ENCODE results near the gene RPS25.
"Not testable (repeated sequence)": the region's sequence is repeated elsewhere in the genome, so short reads cannot be mapped to it uniquely, and the experiment has no call there.

Gene RPS25

DNA sequence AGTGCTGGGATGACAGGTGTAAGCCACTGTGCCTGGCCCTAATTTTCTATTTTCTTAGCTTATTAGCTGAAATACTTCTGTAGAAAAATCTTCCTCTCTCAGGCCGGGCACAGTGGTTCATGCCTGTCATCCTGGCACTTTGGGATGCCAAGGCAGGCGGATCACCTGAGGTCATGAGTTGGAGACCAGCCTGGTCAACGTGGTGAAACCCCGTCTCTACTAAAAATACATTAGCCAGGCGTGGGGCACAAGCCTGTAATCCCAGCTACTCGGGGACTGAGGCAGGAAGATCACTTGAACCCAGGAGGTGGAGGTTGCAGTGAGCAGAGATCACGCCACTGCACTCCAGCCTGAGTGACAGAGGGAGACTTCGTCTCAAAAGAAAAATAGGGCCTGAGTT lies 33.8 kb downstream of the RPS25 start:
- not testable (repeated sequence) for H3K36me3 ChIP-seq (ENCODE audit: insufficient read depth, low read length); H3K27ac ChIP-seq (ENCODE audit: low read depth, low read length); H3K9me3 ChIP-seq (ENCODE audit: low read length); H3K4me3 ChIP-seq (ENCODE audit: low read depth in 1 of 2, low read length in 2 of 2); H3K27me3 ChIP-seq (ENCODE audit: control insufficient read depth in 1 of 2, insufficient read depth in 2 of 2, low read length in 2 of 2); H3K4me1 ChIP-seq (ENCODE audit: insufficient read depth, low read length); H3K9ac ChIP-seq (ENCODE audit: low read length)

DNA sequence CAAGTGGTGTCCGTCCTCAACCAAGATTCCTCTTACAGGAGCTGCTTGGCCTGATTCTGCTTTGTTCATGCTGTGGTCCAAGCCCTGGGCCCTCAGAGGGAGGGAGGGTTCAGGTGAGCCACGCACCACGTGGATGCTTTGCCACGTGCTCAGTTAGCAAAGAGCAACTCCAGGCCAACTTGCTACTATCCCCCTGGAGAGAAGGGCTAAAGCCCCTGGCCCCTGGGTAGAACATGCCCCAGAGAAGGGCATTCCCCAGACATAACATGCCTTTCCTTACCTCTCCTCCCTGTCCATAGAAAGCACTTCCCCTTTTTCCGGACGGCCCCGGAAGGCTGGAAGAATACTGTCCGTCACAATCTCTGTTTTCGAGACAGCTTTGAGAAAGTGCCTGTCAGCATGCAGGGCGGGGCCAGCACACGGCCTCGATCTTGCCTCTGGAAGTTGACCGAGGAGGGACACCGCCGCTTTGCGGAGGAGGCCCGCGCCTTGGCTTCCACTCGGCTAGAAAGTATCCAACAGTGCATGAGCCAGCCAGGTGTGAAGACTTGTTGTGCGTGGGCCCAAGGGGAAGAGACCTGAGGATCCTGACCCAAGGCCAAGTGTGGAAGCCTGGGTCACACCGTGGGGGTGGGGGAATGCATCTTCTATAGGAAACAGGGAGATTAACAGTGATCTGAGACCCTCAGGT lies 37.8 kb downstream of the RPS25 start:
- H3K4me3 ChIP-seq (ENCODE audit: low read depth in 1 of 2, low read length in 2 of 2), result no peak overlapping the region
- H3K4me1 ChIP-seq (ENCODE audit: insufficient read depth, low read length), result peaks cover 6% of the 10 kb centered on the region
- H3K27ac ChIP-seq (ENCODE audit: low read depth, low read length), result no peak overlapping the region
- no peaks in the 10 kb centered on the region for H3K9me3 ChIP-seq (ENCODE audit: low read length)
- H3K36me3 ChIP-seq (ENCODE audit: insufficient read depth, low read length), result no peaks in the 10 kb centered on the region
- no peak overlapping the region for H3K9ac ChIP-seq (ENCODE audit: low read length)
- no peaks in the 10 kb centered on the region for H3K27me3 ChIP-seq (ENCODE audit: control insufficient read depth in 1 of 2, insufficient read depth in 2 of 2, low read length in 2 of 2)

DNA sequence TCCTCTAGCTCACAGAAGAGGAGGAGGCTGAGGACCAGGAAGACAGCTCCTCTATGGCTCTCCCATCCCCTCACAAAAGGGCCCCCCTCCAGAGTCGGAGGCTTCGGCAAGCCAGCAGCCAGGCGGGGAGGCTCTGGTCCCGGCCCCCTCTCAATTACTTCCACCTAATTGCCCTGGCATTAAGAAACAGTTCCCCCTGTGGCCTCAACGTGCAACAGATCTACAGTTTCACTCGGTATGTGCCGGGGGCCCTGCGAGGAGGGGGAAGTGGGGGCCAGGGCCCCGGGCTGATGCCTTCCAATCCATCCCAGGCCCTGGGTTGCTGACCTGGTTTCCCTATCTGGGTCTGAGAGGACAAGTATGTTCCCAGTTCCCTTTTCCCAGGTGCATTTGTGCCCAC lies 38.7 kb downstream of the RPS25 start:
- Histone ChIP-seq H3K27ac (ENCODE audit: low read depth, low read length) (no peak overlapping the region), H3K36me3 (ENCODE audit: insufficient read depth, low read length) (no peaks in the 10 kb centered on the region)

DNA sequence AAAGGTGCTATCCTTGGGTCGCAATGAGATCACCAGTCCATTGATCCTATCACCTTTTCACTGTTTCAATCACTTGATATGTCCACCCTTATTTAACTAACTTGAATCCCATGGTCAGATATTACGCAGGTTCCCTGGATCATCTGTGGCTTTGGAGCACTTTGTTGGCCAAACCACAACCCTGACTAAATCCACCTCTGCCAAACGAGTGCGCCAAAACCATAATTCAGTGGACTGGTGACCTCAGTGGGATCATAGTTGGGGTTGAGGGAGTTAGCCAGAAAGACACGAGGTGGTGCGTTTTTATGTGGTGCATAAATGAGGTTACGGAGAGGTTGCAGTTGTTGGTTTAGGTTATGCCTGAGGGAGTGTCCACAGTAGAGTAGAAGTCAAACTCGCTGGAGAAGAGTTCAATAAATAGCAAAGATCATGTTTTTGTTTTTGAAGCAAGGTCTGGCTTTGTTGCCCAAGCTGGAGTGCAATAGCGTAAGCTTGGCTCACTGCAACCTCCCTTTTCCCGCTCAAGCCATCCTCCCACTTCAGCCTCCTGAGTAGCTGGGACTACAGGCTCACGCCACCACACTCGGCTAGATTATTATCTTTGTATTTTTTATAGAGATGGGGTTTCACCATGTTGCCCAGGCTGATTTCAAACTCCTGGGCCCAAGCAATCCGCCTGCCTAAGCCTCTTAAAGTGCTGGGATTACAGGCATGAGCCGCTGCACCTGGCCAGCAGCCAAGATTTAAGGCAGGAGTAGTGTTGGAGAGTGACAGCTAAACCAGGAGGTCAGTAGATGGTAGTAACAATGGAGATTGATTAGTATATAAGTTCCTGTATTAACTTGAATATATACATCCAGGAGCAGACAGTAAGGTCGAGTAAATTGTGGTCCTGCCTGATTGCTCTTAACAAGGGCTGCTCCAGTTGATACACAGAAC lies 42.1 kb downstream of the RPS25 start:
- H3K9ac ChIP-seq (ENCODE audit: low read length), result no peak overlapping the region
- H3K4me3 ChIP-seq (ENCODE audit: low read depth in 1 of 2, low read length in 2 of 2), result no peak overlapping the region
- H3K27me3 ChIP-seq (ENCODE audit: control insufficient read depth in 1 of 2, insufficient read depth in 2 of 2, low read length in 2 of 2), result peaks cover 0 to 9% of the 10 kb centered on the region in 2 donors
- H3K9me3 ChIP-seq (ENCODE audit: low read length), result no peaks in the 10 kb centered on the region
- H3K36me3 ChIP-seq (ENCODE audit: insufficient read depth, low read length), result no peaks in the 10 kb centered on the region
- H3K4me1 ChIP-seq (ENCODE audit: insufficient read depth, low read length), result peaks cover 6% of the 10 kb centered on the region
- no peak overlapping the region for H3K27ac ChIP-seq (ENCODE audit: low read depth, low read length)

More for the DNA sequence above, 38.7 kb downstream of the RPS25 start:
- H3K9ac ChIP-seq (ENCODE audit: low read length), result no peak overlapping the region
- peaks cover 6% of the 10 kb centered on the region for H3K4me1 ChIP-seq (ENCODE audit: insufficient read depth, low read length)
- no peak overlapping the region for H3K4me3 ChIP-seq (ENCODE audit: low read depth in 1 of 2, low read length in 2 of 2)
- H3K9me3 ChIP-seq (ENCODE audit: low read length), result no peaks in the 10 kb centered on the region
- no peaks in the 10 kb centered on the region for H3K27me3 ChIP-seq (ENCODE audit: control insufficient read depth in 1 of 2, insufficient read depth in 2 of 2, low read length in 2 of 2)

DNA sequence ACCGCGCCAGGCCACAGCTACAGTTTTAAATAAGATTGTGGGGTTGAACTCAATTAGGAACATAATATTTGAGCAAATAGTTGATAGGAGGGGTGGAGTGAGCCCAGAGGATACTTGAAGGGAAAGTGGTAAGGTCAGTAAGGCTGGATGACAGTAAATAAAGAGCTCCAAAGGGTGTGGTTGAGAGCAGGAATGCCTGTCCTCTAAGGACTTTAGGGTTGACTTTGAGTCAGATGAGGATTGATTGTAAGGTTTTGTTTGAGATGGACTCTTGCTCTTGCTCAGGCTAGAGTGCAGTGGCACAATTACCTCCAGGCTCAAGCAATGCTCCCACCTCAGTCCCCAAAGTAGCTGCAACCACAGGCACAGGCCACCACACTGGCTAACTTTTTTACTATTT lies 44.2 kb downstream of the RPS25 start:
- Histone ChIP-seq H3K9ac (ENCODE audit: low read length) (no peak overlapping the region), H3K9me3 (ENCODE audit: low read length) (no peaks in the 10 kb centered on the region), H3K4me1 (ENCODE audit: insufficient read depth, low read length) (no peaks in the 10 kb centered on the region), H3K4me3 (ENCODE audit: low read depth in 1 of 2, low read length in 2 of 2) (no peak overlapping the region), H3K27ac (ENCODE audit: low read depth, low read length) (no peak overlapping the region), H3K36me3 (ENCODE audit: insufficient read depth, low read length) (no peaks in the 10 kb centered on the region), H3K27me3 (ENCODE audit: control insufficient read depth in 1 of 2, insufficient read depth in 2 of 2, low read length in 2 of 2) (peaks cover 0 to 11% of the 10 kb centered on the region in 2 donors)

DNA sequence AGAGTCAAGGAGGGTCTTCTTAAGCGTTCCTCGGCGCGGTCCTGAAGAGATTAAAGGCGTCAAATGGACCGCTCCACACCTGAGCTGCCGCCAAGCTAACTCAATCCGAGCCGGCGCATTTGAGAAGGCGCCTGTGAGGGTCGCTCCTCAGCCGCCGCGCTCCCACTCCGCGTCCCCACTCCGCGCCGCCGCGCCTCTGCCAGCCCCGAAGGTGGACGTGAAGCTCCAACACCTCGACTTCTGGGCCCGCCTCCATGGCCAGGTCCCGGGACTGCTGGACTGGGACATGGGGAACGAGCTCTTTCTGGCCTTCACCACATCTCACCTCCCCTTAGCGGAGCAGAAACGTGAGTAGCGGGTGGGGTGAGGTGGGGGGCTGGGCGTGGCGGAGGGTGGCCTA lies 46.5 kb downstream of the RPS25 start, which contains the start of gene FOXR1:
Gene FOXR1 (plus strand): TSS at position 116 of the 400 bp plus-strand sequence. CDS start 171 bp downstream, at position 287.
- H3K4me3 ChIP-seq (ENCODE audit: low read depth in 1 of 2, low read length in 2 of 2), result no peak within 1 kb of the TSS
- peaks cover 0 to 11% of the 10 kb centered on the region in 2 donors for H3K27me3 ChIP-seq (ENCODE audit: control insufficient read depth in 1 of 2, insufficient read depth in 2 of 2, low read length in 2 of 2)
- H3K9ac ChIP-seq (ENCODE audit: low read length), result no peak within 1 kb of the TSS
- H3K27ac ChIP-seq (ENCODE audit: low read depth, low read length), result no peak within 1 kb of the TSS
- H3K36me3 ChIP-seq (ENCODE audit: insufficient read depth, low read length), result no peaks in the 10 kb centered on the region
- no peaks in the 10 kb centered on the region for H3K9me3 ChIP-seq (ENCODE audit: low read length)
- no peaks in the 10 kb centered on the region for H3K4me1 ChIP-seq (ENCODE audit: insufficient read depth, low read length)

DNA sequence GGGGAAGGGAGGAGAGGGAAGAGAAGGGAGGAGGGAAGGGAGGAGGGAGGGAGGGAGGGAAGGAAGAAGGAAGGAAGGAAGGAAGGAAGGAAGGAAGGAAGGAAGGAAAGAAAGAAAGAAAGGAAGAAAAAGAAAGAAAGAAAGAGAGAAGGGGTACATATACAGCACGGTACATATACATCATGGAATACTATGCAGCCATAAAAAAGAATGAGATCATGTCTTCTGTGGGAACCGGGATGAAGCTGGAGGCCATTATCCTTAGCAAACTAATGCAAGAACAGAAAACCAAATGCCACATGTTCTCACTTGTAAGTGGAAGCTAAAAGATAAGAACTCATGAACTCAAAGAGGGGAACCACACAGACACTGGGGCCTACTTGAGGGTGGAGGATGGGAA lies 48.6 kb downstream of the RPS25 start:
- H3K27me3 ChIP-seq (ENCODE audit: control insufficient read depth in 1 of 2, insufficient read depth in 2 of 2, low read length in 2 of 2), result peaks cover 0 to 11% of the 10 kb centered on the region in 2 donors
- H3K27ac ChIP-seq (ENCODE audit: low read depth, low read length); H3K9me3 ChIP-seq (ENCODE audit: low read length); H3K36me3 ChIP-seq (ENCODE audit: insufficient read depth, low read length); H3K9ac ChIP-seq (ENCODE audit: low read length); H3K4me3 ChIP-seq (ENCODE audit: low read depth in 1 of 2, low read length in 2 of 2); H3K4me1 ChIP-seq (ENCODE audit: insufficient read depth, low read length): not testable (repeated sequence)
